ENCODE measurements around the gene BTLA.

BTLA gene

GRCh38 chr3:112467539-112467938 is 31.7 kb downstream of the BTLA start (continued):
- TF ChIP-seq ZNF513 (tag by site-specific recombination; IDR thresholded peaks at IDR 0.05) (no peak), ZEB2 (tag by site-specific recombination; IDR thresholded peaks at IDR 0.05) (no peak), MYNN (tag by site-specific recombination; IDR thresholded peaks at IDR 0.05; ENCODE audit: borderline replicate concordance) (no peak), ZNF623 (tag by site-specific recombination; IDR thresholded peaks at IDR 0.05) (no peak), ZNF239 (tag by site-specific recombination; IDR thresholded peaks at IDR 0.05) (no peak), ZNF121 (tag by site-specific recombination; IDR thresholded peaks at IDR 0.05) (no peak), OSR2 (tag by site-specific recombination; IDR thresholded peaks at IDR 0.05) (no peak), ZNF791 (tag by site-specific recombination; IDR thresholded peaks at IDR 0.05) (no peak), PRDM10 (tag by site-specific recombination; IDR thresholded peaks at IDR 0.05) (no peak)

- no peak for TF ChIP-seq ZNF561 (tag by site-specific recombination; IDR thresholded peaks at IDR 0.05; ENCODE audit: borderline replicate concordance)
- TF ChIP-seq ATF2 (tag by site-specific recombination; IDR thresholded peaks at IDR 0.05; ENCODE audit: low read depth) = no peak
- no peak for TF ChIP-seq ZBTB44 (tag by site-specific recombination; IDR thresholded peaks at IDR 0.05)
- TF ChIP-seq ZBTB1 (tag by site-specific recombination; IDR thresholded peaks at IDR 0.05) = no peak
- no peak for TF ChIP-seq ZNF10 (tag by site-specific recombination; IDR thresholded peaks at IDR 0.05)
- TF ChIP-seq GFI1B (tag by site-specific recombination; IDR thresholded peaks at IDR 0.05) = no peak
- TF ChIP-seq ZNF155 (tag by site-specific recombination; IDR thresholded peaks at IDR 0.05) = no peak
- TF ChIP-seq ZNF292 (tag by site-specific recombination; IDR thresholded peaks at IDR 0.05; ENCODE audit: borderline replicate concordance, low read depth) = no peak
- no peak for TF ChIP-seq ZSCAN16 (tag by site-specific recombination; IDR thresholded peaks at IDR 0.05)
- no peak for TF ChIP-seq ZNF274 (IDR thresholded peaks at IDR 0.05; ENCODE audit: low read length)
- TF ChIP-seq ZNF274 (tag by site-specific recombination; IDR thresholded peaks at IDR 0.05; ENCODE audit: borderline replicate concordance) = no peak
- TF ChIP-seq ZNF146 (tag by site-specific recombination; IDR thresholded peaks at IDR 0.05) = no peak
- no peak for TF ChIP-seq ZNF596 (tag by site-specific recombination; IDR thresholded peaks at IDR 0.05)
- no peak for TF ChIP-seq ZNF626 (tag by site-specific recombination; IDR thresholded peaks at IDR 0.05)
- TF ChIP-seq ZNF707 (tag by site-specific recombination; IDR thresholded peaks at IDR 0.05) = no peak
- TF ChIP-seq SALL2 (tag by site-specific recombination; IDR thresholded peaks at IDR 0.05; ENCODE audit: borderline replicate concordance) = no peak
- TF ChIP-seq ZBTB48 (tag by site-specific recombination; IDR thresholded peaks at IDR 0.05) = no peak
- ChIA-PET CTCF (interaction anchor here (0.7 kb wide), 1 partner anchor 107 kb away, joined by 3 read pairs; no protein-coding TSS in a partner anchor), POLR2A (no interaction called here)
These were observed 33.3 kb downstream of the BTLA start for GRCh38 chr3:112466020-112466419.

More at GRCh38 chr3:112466020-112466419, 33.3 kb downstream of the BTLA start:
- Histone ChIP-seq H3K4me1 (ENCODE audit: control insufficient read depth, insufficient read depth, low read length) (no peaks in the 10 kb centered on the region), H3K9me3 (ENCODE audit: control insufficient read depth, insufficient read depth, low read depth, low read length) (no peaks in the 10 kb centered on the region), H3K36me3 (ENCODE audit: control insufficient read depth in 2 of 2, insufficient read depth in 1 of 2, low read length in 2 of 2) (no peaks in the 10 kb centered on the region), H3K27ac (ENCODE audit: extremely low read depth, low read depth, low read length) (no peak overlapping the region), H3K4me3 (ENCODE audit: low read depth, low read length) (no peak overlapping the region)
